ENCODE measurements around the gene CYP39A1. TPM values are rescaled to one million over a fixed set of nuclear protein-coding genes. Genes with fewer than 3 reads are reported as not detected.

Gene CYP39A1
- total RNA-seq, 2 donors from 2014 or later = 1.8 to 3.8 TPM

DNA sequence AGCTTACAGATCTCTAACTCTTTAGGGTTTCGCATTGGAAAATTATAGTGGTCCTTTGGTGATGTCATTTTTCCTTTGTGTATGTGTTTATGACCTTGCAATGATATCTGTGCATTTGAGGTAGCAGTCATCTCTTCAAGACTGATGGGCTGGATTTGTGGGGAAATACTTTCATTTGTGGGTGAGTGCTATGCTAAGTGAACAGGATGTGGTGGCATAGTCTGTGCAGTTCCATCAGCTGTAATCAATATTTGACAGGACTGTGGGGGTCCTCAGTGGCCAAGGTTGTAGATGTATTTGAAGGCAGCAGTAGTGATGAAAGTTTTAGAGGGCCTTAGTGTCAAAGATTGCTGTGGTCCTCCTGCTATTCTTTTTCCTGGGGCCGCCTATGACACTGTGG, 79.5 kb downstream of the CYP39A1 start:
- H3K4me1 ChIP-seq (ENCODE audit: control insufficient read depth, insufficient read depth, low read length) = no peaks in the 10 kb centered on the region
- Mint-ChIP-seq H3K4me1 (no peaks in the 10 kb centered on the region), H3K27me3 (ENCODE audit: insufficient read depth) (no peaks in the 10 kb centered on the region), H3K27ac (no peak overlapping the region), H3K36me3 (ENCODE audit: low read depth) (peaks cover 2% of the 10 kb centered on the region), H3K4me3 (no peak overlapping the region), H3K9me3 (peaks cover 7% of the 10 kb centered on the region)
- H3K27me3 ChIP-seq (ENCODE audit: control insufficient read depth, insufficient read depth, low read length, poor library complexity, severe bottlenecking) = no peaks in the 10 kb centered on the region
- TF ChIP-seq, protein P1, sequence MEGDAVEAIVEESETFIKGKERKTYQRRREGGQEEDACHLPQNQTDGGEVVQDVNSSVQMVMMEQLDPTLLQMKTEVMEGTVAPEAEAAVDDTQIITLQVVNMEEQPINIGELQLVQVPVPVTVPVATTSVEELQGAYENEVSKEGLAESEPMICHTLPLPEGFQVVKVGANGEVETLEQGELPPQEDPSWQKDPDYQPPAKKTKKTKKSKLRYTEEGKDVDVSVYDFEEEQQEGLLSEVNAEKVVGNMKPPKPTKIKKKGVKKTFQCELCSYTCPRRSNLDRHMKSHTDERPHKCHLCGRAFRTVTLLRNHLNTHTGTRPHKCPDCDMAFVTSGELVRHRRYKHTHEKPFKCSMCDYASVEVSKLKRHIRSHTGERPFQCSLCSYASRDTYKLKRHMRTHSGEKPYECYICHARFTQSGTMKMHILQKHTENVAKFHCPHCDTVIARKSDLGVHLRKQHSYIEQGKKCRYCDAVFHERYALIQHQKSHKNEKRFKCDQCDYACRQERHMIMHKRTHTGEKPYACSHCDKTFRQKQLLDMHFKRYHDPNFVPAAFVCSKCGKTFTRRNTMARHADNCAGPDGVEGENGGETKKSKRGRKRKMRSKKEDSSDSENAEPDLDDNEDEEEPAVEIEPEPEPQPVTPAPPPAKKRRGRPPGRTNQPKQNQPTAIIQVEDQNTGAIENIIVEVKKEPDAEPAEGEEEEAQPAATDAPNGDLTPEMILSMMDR (conservative IDR thresholded peaks at IDR 0.05) = no peak
- no peak overlapping the region for H3K4me3 ChIP-seq (ENCODE audit: low read length)
- H3K9ac ChIP-seq (ENCODE audit: extremely low read depth, low read length, poor library complexity, severe bottlenecking) = no peak overlapping the region
- H3K27ac ChIP-seq (ENCODE audit: low read depth, low read length) = no peak overlapping the region
- no peak for DNase-seq
- H3K36me3 ChIP-seq (ENCODE audit: control insufficient read depth, insufficient read depth, low read length) = no peaks in the 10 kb centered on the region
- 44 to 100% methylated on average over 1 to 2 of the region's 2 CpGs for WGBS, 2 experiments (ENCODE audit: insufficient coverage in 1 of 2, insufficient read length in 1 of 2)
- H3K9me3 ChIP-seq (ENCODE audit: control insufficient read depth, low read length) = peaks cover 5% of the 10 kb centered on the region

DNA sequence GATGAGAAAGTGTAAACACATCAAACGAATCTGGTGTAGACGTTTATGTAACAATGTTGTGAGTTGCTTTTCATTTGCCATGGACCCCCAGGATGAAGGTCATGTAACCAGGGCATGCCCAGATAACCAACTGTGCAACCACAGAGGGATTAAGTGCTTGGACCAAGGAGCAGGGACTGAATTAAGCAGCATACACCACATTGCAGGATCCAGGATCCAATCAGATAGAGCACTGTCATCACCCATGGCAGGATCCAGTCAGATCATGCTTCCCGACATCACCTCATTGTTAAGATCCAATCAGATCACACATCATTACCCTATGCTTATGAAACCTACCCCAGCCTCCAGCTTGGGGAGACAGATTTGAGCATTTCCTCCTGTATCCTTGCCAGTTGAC, 87.1 kb downstream of the CYP39A1 start:
- 71 to 93% methylated on average over 3 of the region's 3 CpGs for WGBS, 2 experiments (ENCODE audit: insufficient coverage in 1 of 2, insufficient read length in 1 of 2)
- no peaks in the 10 kb centered on the region for H3K27me3 Mint-ChIP-seq (ENCODE audit: insufficient read depth)
- TF ChIP-seq, protein P1 (conservative IDR thresholded peaks at IDR 0.05) = no peak
- H3K4me1 ChIP-seq (ENCODE audit: control insufficient read depth, insufficient read depth, low read length) = no peaks in the 10 kb centered on the region
- peaks cover 20% of the 10 kb centered on the region for H3K9me3 ChIP-seq (ENCODE audit: control insufficient read depth, low read length)
- peaks cover 15% of the 10 kb centered on the region for H3K9me3 Mint-ChIP-seq
- H3K4me3 ChIP-seq (ENCODE audit: low read length) = peak overlapping the region; percentile 67
- no peak overlapping the region for H3K4me3 Mint-ChIP-seq
- H3K4me1 Mint-ChIP-seq = no peaks in the 10 kb centered on the region
- DNase-seq = no peak
- no peaks in the 10 kb centered on the region for H3K27me3 ChIP-seq (ENCODE audit: control insufficient read depth, insufficient read depth, low read length, poor library complexity, severe bottlenecking)
- H3K9ac ChIP-seq (ENCODE audit: extremely low read depth, low read length, poor library complexity, severe bottlenecking) = no peak overlapping the region
- H3K36me3 ChIP-seq (ENCODE audit: control insufficient read depth, insufficient read depth, low read length) = no peaks in the 10 kb centered on the region
- H3K36me3 Mint-ChIP-seq (ENCODE audit: low read depth) = no peaks in the 10 kb centered on the region
- H3K27ac Mint-ChIP-seq = no peak overlapping the region
- H3K27ac ChIP-seq (ENCODE audit: low read depth, low read length) = no peak overlapping the region

DNA sequence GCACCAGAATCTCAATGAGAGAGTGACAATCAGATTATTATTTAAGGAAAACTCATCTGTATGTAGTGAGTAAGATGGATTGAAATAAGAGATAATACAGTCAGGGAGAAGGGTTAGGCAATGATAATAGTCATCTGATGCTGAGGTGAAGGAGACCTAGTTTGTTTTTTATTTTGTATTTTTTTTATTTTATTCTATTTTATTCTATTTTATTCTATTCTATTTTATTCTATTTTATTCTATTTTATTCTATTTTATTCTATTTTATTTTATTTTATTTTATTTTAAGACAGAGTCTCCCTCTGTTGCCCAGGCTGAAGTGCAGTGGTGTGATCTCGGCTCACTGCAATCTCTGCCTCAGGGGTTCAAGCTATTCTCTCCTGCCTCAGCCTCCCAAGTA, 88.7 kb downstream of the CYP39A1 start:
- Mint-ChIP-seq H3K27me3 (ENCODE audit: insufficient read depth) (peaks cover 2% of the 10 kb centered on the region), H3K4me3 (no peak overlapping the region), H3K9me3 (peaks cover 13% of the 10 kb centered on the region), H3K4me1 (no peaks in the 10 kb centered on the region), H3K27ac (no peak overlapping the region), H3K36me3 (ENCODE audit: low read depth) (no peaks in the 10 kb centered on the region)
- no peaks in the 10 kb centered on the region for H3K4me1 ChIP-seq (ENCODE audit: control insufficient read depth, insufficient read depth, low read length)
- no peaks in the 10 kb centered on the region for H3K36me3 ChIP-seq (ENCODE audit: control insufficient read depth, insufficient read depth, low read length)
- H3K27me3 ChIP-seq (ENCODE audit: control insufficient read depth, insufficient read depth, low read length, poor library complexity, severe bottlenecking) = no peaks in the 10 kb centered on the region
- 100% methylated on average over 1 of the region's 1 CpG; no CpG with 5 or more reads in 1 of the 2 experiments for WGBS, 2 experiments (ENCODE audit: insufficient coverage in 1 of 2, insufficient read length in 1 of 2)
- TF ChIP-seq, protein P1 (conservative IDR thresholded peaks at IDR 0.05) = no peak
- H3K9ac ChIP-seq (ENCODE audit: extremely low read depth, low read length, poor library complexity, severe bottlenecking) = no peak overlapping the region
- H3K4me3 ChIP-seq (ENCODE audit: low read length) = no peak overlapping the region
- DNase-seq = no peak
- no peak overlapping the region for H3K27ac ChIP-seq (ENCODE audit: low read depth, low read length)
- peaks cover 20% of the 10 kb centered on the region for H3K9me3 ChIP-seq (ENCODE audit: control insufficient read depth, low read length)

Data from endodermal cell (in vitro differentiated cells).